H9 (cell line): Measurements from ENCODE around the gene RANBP9. TPM values are rescaled to one million over a fixed set of nuclear protein-coding genes. Genes with fewer than 3 reads are reported as not detected.

Experiments
- DNase-seq: peaks from one replicate; pipeline ENCODE4 v3.0.0-alpha.2; 2017
- H2AFZ ChIP-seq: one replicate; pipeline ENCODE4 v1.6.1; 2013; ENCODE audit warnings: mild to moderate bottlenecking, low read length, control low read depth, moderate library complexity
- H2AK5ac ChIP-seq: 2 replicates; pipeline ENCODE4 v1.6.1; 2013; ENCODE audit warnings: low read length, control low read depth, mixed read lengths; ENCODE audit not compliant: insufficient read length
- H2BK120ac ChIP-seq: one replicate; pipeline ENCODE4 v1.6.1; 2013; ENCODE audit warnings: low read depth, mild to moderate bottlenecking, low read length, control low read depth, inconsistent platforms; ENCODE audit not compliant: poor library complexity, severe bottlenecking
- H2BK12ac ChIP-seq: 2 replicates; pipeline ENCODE4 v1.6.1; 2013; ENCODE audit warnings: low read length, control low read depth, mixed read lengths, low read depth; ENCODE audit not compliant: insufficient read length
- H2BK15ac ChIP-seq: 2 replicates; pipeline ENCODE4 v1.6.1; 2013; ENCODE audit warnings: low read depth, low read length, control low read depth
- H2BK20ac ChIP-seq: one replicate; pipeline ENCODE4 v1.6.1; 2013; ENCODE audit warnings: low read depth, mild to moderate bottlenecking, low read length, control low read depth, inconsistent platforms; ENCODE audit not compliant: poor library complexity, severe bottlenecking
- H2BK5ac ChIP-seq: 2 replicates; pipeline ENCODE4 v1.6.1; 2013; ENCODE audit warnings: low read length, control low read depth, mixed read lengths; ENCODE audit not compliant: insufficient read length
- H3K14ac ChIP-seq: 2 replicates; pipeline ENCODE4 v1.6.1; 2013; ENCODE audit warnings: low read length, control low read depth; ENCODE audit not compliant: insufficient read depth
- H3K18ac ChIP-seq: 2 replicates; pipeline ENCODE4 v1.6.1; 2013; ENCODE audit warnings: low read depth, mild to moderate bottlenecking, mixed read lengths, low read length, control low read depth; ENCODE audit not compliant: insufficient read length
- H3K23ac ChIP-seq: 2 replicates; pipeline ENCODE4 v1.6.1; 2013; ENCODE audit warnings: low read length, control low read depth, mixed read lengths, low read depth; ENCODE audit not compliant: insufficient read length
- H3K23me2 ChIP-seq: 2 replicates; pipeline ENCODE4 v1.6.1; 2013; ENCODE audit warnings: low read depth, mild to moderate bottlenecking, mixed read lengths, low read length, control low read depth; ENCODE audit not compliant: insufficient read length, poor library complexity, severe bottlenecking
- H3K27ac ChIP-seq: 2 replicates; pipeline ENCODE4 v1.5.1; 2013; ENCODE audit warnings: low read length, control low read depth, mixed read lengths, low read depth; ENCODE audit not compliant: insufficient read length
- H3K27me3 ChIP-seq: 2 replicates; pipeline ENCODE4 v1.6.1; 2013; ENCODE audit warnings: low read length, control low read depth, inconsistent platforms; ENCODE audit not compliant: insufficient read depth
- H3K4ac ChIP-seq: 2 replicates; pipeline ENCODE4 v1.6.1; 2013; ENCODE audit warnings: low read depth, mild to moderate bottlenecking, control low read depth, inconsistent platforms, low read length, moderate library complexity
- H3K4me1 ChIP-seq: 2 replicates; pipeline ENCODE4 v1.6.1; 2013; ENCODE audit warnings: low read length, control low read depth, inconsistent platforms; ENCODE audit not compliant: insufficient read depth
- H3K4me2 ChIP-seq: 2 replicates; pipeline ENCODE4 v1.6.1; 2013; ENCODE audit warnings: low read length, control low read depth, mixed read lengths; ENCODE audit not compliant: insufficient read length, insufficient read depth
- H3K56ac ChIP-seq: 2 replicates; pipeline ENCODE4 v1.6.1; 2013; ENCODE audit warnings: low read depth, mild to moderate bottlenecking, mixed read lengths, low read length, control low read depth; ENCODE audit not compliant: insufficient read length
- H3K79me1 ChIP-seq: 2 replicates; pipeline ENCODE4 v1.6.1; 2013; ENCODE audit warnings: low read depth, mild to moderate bottlenecking, moderate library complexity, low read length, control low read depth, inconsistent platforms; ENCODE audit not compliant: insufficient read depth, poor library complexity, severe bottlenecking
- H3K79me2 ChIP-seq: 2 replicates; pipeline ENCODE4 v1.6.1; 2013; ENCODE audit warnings: low read length, control low read depth, inconsistent platforms; ENCODE audit not compliant: insufficient read depth
- H3K9ac ChIP-seq: 2 replicates; pipeline ENCODE4 v1.6.1; 2013; ENCODE audit warnings: low read length, control low read depth, mixed read lengths; ENCODE audit not compliant: insufficient read length; ENCODE audit errors: extremely low read depth
- H3K9me3 ChIP-seq: one replicate; pipeline ENCODE4 v1.6.1; 2013; ENCODE audit warnings: low read depth, low read length, inconsistent platforms; ENCODE audit not compliant: control insufficient read depth
- H3T11ph ChIP-seq: one replicate; pipeline ENCODE4 v1.6.1; 2013; ENCODE audit warnings: mild to moderate bottlenecking, low read length, control low read depth, inconsistent platforms
- H4K20me1 ChIP-seq: one replicate; pipeline ENCODE4 v1.6.1; 2013; ENCODE audit not compliant: control insufficient read depth, insufficient read length, insufficient read depth
- H4K5ac ChIP-seq: 2 replicates; pipeline ENCODE4 v1.6.1; 2013; ENCODE audit warnings: low read depth, mild to moderate bottlenecking, mixed read lengths, low read length, control low read depth; ENCODE audit not compliant: insufficient read length
- H4K8ac ChIP-seq: replicated peaks from 2 replicates; pipeline ENCODE4 v1.6.1; 2013; ENCODE audit warnings: low read length, control low read depth, mixed read lengths, low read depth; ENCODE audit not compliant: insufficient read length
- H4K91ac ChIP-seq: 2 replicates; pipeline ENCODE4 v1.6.1; 2013; ENCODE audit warnings: low read depth, mild to moderate bottlenecking, moderate library complexity, mixed read lengths, low read length, control low read depth; ENCODE audit not compliant: insufficient read length
- H3K27ac Mint-ChIP-seq, 3 experiments: 2 replicates in 2 of 3; 3 replicates in 1 of 3; pipeline ENCODE4 v1.8.0; 2020 to 2021; ENCODE audit warnings: mixed read lengths in 3 of 3, mild to moderate bottlenecking in 1 of 3, moderate library complexity in 1 of 3
- H3K27me3 Mint-ChIP-seq: 2 replicates; pipeline ENCODE4 v1.8.0; 2021; ENCODE audit warnings: low read depth, mild to moderate bottlenecking, moderate library complexity, mixed read lengths
- H3K36me3 Mint-ChIP-seq, 3 experiments: 2 replicates in 2 of 3; 3 replicates in 1 of 3; pipeline ENCODE4 v1.8.0; 2020 to 2021; ENCODE audit warnings: low read depth in 3 of 3, mixed read lengths in 3 of 3; ENCODE audit not compliant: insufficient read depth in 1 of 3
- H3K4me1 Mint-ChIP-seq, 2 experiments: 2 replicates each; pipeline ENCODE4 v1.8.0; 2020; ENCODE audit warnings: mixed read lengths in 2 of 2
- H3K4me3 Mint-ChIP-seq, 2 experiments: 2 replicates in 1 of 2; 3 replicates in 1 of 2; pipeline ENCODE4 v1.8.0; 2020 to 2021; ENCODE audit warnings: mild to moderate bottlenecking in 2 of 2, mixed read lengths in 2 of 2, moderate library complexity in 1 of 2
- H3K9me3 Mint-ChIP-seq, 2 experiments: 2 replicates in 1 of 2; 3 replicates in 1 of 2; pipeline ENCODE4 v1.8.0; 2020; ENCODE audit warnings: mild to moderate bottlenecking in 2 of 2, mixed read lengths in 2 of 2, moderate library complexity in 1 of 2
- CTCF ChIP-seq: fragments of 200-600 bp; sonication (generic); conservative IDR thresholded peaks from 3 replicates; pipeline ENCODE4 v1.8.0; 2021; ENCODE audit warnings: antibody characterized with exemption, mild to moderate bottlenecking
- WGBS: extraction: QIAGEN DNeasy Blood & Tissue Kit; methylation state at CpG from one replicate; pipeline ENCODE4 v1.1.7; 2013; ENCODE audit warnings: missing lambda C conversion rate, low lambda C conversion rate, mixed read lengths; ENCODE audit not compliant: insufficient read length; ENCODE audit errors: extremely low coverage; 5-methylcytosine and 5-hydroxymethylcytosine counted together
- total RNA-seq: library from RNA; stranded (reverse); gene quantifications from 2 replicates; pipeline ENCODE4 v1.2.1, GENCODE V29; 2021

Gene RANBP9
- total RNA-seq, 1 experiment from 2014 or later: 37.2 TPM

DNA sequence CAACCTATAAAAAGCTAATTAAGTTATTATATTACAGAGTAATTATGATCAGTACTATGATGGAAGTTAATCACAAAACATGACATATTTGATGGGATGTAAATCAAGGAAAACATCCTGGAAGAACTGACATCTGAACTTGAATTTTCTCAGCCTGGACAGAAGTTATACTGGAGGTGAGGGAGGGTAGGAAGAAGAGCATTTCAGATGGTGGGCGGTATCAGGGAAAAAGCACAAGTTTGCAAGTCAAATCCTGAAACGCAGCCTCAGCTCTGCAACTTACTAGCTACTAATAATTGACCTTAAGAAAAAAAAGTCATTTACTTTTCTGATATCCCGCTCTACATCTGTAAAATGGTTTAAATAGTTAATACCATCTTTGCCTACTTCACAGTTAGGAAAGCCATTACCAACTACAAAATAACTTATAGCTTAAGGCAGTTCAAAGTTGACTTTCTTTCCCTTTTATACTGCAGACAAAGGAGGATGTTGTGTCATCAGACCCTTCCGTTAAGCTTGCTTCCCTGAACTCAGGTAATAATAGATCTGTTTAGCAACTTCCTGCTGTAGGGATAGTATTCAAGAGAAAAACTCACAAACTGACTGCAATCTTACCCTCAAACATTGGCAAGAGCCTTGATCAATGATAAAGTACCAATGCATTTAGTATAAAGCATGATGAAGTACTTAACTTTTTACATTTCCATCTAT lies 75.5 kb downstream of the RANBP9 start:
- Histone ChIP-seq H3K14ac (no peak overlapping the region), H3K4me1 (peaks cover 3% of the 10 kb centered on the region), H2AFZ (no peak overlapping the region), H3K9ac (peak overlapping the region; percentile 43), H2BK15ac (no peak overlapping the region), H2BK20ac (no peak overlapping the region), H3K18ac (no peak overlapping the region), H3K79me1 (no peaks in the 10 kb centered on the region), H4K20me1 (no peaks in the 10 kb centered on the region), H3K56ac (no peak overlapping the region), H4K5ac (no peak overlapping the region), H4K8ac (no peak overlapping the region), H3K4me2 (peak overlapping the region; percentile 6), H3K23ac (no peak overlapping the region), H2BK5ac (no peak overlapping the region), H3T11ph (no peak overlapping the region), H3K27me3 (no peaks in the 10 kb centered on the region), H2AK5ac (no peak overlapping the region), H3K23me2 (no peaks in the 10 kb centered on the region), H3K9me3 (no peaks in the 10 kb centered on the region), H3K27ac (peak overlapping the region; percentile 28), H4K91ac (no peak overlapping the region), H2BK12ac (no peak overlapping the region), H3K79me2 (no peaks in the 10 kb centered on the region), H3K4ac (no peak overlapping the region), H2BK120ac (no peak overlapping the region)
- Mint-ChIP-seq H3K27me3 (no peaks in the 10 kb centered on the region), H3K4me1 (peaks cover 37 to 45% of the 10 kb centered on the region in 2 experiments), H3K4me3 (no peak overlapping the region), H3K36me3 (peaks cover 14 to 44% (median 25%) of the 10 kb centered on the region in 3 experiments), H3K27ac (peak overlapping the region; percentile 3 to 92 (median 26); a peak in 4 of 7 replicates), H3K9me3 (no peaks in the 10 kb centered on the region)
- no peak for TF ChIP-seq CTCF
- no CpG with 5 or more reads among the region's 4 CpGs for WGBS
- DNase-seq: no peak
